ENCODE results near the gene TSPAN33. TPM values are rescaled to one million over a fixed set of nuclear protein-coding genes. Genes with fewer than 3 reads are reported as not detected.

The TSPAN33 gene
- total RNA-seq: 1.2 and 2.6 TPM in 2 replicates

DNA sequence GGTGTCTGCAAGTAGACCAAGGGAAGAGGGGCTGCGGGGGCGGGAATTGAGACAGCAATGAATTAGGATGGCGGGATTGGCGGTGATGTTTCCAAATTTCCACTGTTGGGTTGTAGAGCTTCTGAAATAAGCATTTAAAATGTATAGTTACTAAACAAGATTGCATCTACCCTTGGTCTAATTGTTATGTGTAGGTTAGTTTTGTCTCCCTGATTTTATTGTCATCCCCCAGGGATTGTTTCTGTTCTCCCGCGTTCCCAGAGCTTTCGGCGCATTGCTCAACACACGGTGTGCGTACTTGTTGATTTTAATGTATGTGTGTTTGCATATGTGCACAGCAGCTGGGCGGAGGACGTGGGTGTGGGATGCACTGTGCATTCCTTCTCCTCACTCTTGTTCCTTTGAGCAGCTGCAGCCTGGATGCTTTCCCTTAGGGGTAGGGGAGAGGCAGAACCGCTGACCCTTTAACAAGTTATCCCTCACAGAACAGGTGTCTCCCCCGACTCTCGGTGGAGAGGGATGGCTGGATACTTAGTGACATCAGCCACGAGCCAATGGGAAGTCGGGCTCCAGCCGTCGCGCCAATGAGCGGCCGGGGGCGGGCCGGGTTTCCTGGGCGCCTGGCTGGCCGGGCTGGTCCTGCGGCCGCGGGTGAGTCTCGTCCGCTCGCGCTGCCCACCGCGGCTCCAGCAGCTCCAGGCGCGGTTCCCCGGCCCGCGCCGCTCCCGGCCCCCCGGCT, at the start of gene TSPAN33:
Gene TSPAN33, plus strand, starts transcription at position 613 of the 739 bp plus-strand sequence. CDS start 274 bp downstream, outside the sequence.

DNA sequence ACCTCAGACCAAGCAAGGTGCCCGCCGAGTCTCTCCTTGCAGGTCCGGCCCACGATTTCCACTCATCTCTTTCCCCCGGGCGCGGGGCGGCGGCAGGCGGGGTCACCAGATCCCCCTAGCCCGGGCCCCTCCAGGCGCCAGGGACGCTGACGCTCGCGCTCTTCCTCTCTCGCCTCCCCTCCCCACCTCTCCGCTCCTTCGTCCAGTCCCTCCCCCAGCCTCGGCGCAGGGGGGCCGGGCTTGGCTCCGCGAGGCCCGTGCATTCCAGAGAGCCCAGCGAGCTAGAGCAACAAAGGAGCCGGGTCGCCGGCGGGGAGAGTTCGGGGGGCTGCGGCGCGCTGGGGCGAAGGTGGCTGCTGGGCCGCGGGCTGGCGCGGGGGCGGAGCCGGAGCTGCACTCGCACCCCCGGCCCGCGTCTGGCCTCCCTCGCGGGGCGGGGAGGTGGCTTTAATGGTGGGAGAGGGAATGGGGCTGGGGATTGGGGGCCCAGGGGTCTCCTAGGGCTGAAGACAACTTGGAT, 43.9 kb downstream of the TSPAN33 start, which contains the start of gene SMO:
Gene SMO, plus strand, starts transcription at position 262 of the 520 bp plus-strand sequence. CDS start 519 bp downstream, outside the sequence.

Other genes with a start within 250 kb of the TSPAN33 start
- gene KCP, start 234.0 kb upstream of the TSPAN33 start, total RNA-seq: not detected in 2 replicates
- gene IRF5, start 206.8 kb upstream of the TSPAN33 start, total RNA-seq: 0.18 TPM in 1 of 2 replicates, not detected in the other
- gene TNPO3, start 89.6 kb upstream of the TSPAN33 start, total RNA-seq: 45.6 and 47.7 TPM in 2 replicates
- 9.5 and 9.7 TPM in 2 replicates for gene SMO, start 43.9 kb downstream of the TSPAN33 start, total RNA-seq
- 4.4 and 5.5 TPM in 2 replicates for gene AHCYL2, start 80.3 kb downstream of the TSPAN33 start, total RNA-seq